ENCODE measurements around the gene ACOT12.

ACOT12 gene

GRCh38 chr5:81286059-81286617, 107.8 kb downstream of the ACOT12 start:
- peak in 1 of 5 experiments; percentile 55 for DNase-seq

DNA sequence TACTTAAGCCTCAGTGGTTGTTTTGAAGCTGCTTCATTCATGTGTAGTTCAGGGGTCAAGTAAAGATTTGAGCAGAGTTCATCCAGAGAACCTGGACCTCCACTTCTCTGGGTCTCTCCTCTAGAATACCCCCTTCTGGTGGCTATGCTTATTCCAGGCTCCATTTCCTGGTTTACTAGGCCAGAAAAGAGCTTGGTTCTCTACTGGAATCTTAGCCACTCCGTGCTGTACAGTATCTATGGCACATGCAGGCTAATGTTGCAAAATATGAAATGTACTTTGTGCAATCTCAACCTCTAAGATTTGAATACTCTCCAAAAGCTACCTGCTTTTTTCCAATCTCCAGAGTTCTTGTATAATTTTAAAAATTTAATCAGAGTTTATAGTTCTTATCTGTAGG, 110.0 kb downstream of the ACOT12 start:
- DNase-seq = no peak

All from T-helper 2 cell (primary cell).